ENCODE results near the gene SPCS3. TPM values are rescaled to one million over a fixed set of nuclear protein-coding genes. Genes with fewer than 3 reads are reported as not detected.

SPCS3 gene
- total RNA-seq (2021): 117 to 127 TPM (median 125 TPM) in 3 replicates
- percentile 97 among the genes with signal in this experiment for Bru-seq, nascent RNA
- long read RNA-seq, experiment 1, full-length matches to known transcripts: 141 of 191 reads
- long read RNA-seq, experiment 1, partial matches to known transcripts: 3 of 191 reads
- long read RNA-seq, experiment 1, other reads (novel, unspliced or antisense): 47 of 191 reads
- long read RNA-seq, experiment 2, full-length matches to known transcripts: 33 of 136 reads
- long read RNA-seq, experiment 2, partial matches to known transcripts: 0 of 136 reads
- long read RNA-seq, experiment 2, other reads (novel, unspliced or antisense): 103 of 136 reads
- long read RNA-seq, experiment 3, full-length matches to known transcripts: 31 of 33 reads
- long read RNA-seq, experiment 3, partial matches to known transcripts: 0 of 33 reads
- long read RNA-seq, experiment 3, other reads (novel, unspliced or antisense): 2 of 33 reads

DNA sequence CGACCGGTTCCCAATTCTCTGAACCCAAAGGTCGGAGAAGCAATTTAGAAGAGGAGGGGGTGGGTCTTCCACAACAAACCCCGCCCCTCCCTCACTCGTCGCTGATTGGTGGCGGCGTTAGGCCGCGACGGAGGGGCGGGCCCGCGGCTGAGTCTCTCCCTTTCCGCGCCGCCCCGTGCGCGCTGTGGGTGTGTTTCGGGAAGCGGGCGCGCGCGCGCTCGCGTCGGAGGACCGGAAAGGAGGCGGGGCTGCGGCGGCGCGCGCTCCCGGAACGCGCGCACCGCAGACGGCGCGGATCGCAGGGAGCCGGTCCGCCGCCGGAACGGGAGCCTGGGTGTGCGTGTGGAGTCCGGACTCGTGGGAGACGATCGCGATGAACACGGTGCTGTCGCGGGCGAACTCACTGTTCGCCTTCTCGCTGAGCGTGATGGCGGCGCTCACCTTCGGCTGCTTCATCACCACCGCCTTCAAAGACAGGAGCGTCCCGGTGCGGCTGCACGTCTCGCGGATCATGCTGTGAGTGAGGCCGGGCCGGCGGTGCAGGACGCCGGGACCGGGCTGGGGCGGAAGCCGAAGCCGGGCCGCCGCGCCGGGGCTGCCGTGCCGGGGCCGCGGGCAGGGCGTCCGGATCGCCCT lies at the start of gene SPCS3:
Gene SPCS3 (plus strand): TSS at position 263 of the 636 bp plus-strand sequence. CDS start 111 bp downstream, at position 374.
- peak within 1 kb of the TSS; percentile 96 for H3K27ac Mint-ChIP-seq
- peak; percentile 95 for DNase-seq (ENCODE audit: low spot score)
- peaks cover 38% of the 10 kb centered on the region for H3K4me1 Mint-ChIP-seq
- no peaks in the 10 kb centered on the region for H3K9me3 Mint-ChIP-seq
- ATAC-seq: peak; percentile 99
- no peaks in the 10 kb centered on the region for H3K36me3 Mint-ChIP-seq
- H3K4me3 Mint-ChIP-seq: peak within 1 kb of the TSS; percentile 89
- H3K27me3 Mint-ChIP-seq (ENCODE audit: low read depth): no peaks in the 10 kb centered on the region
- ChIA-PET CTCF (no interaction called here), POLR2A (no interaction called here)
- TF ChIP-seq, protein P1, sequence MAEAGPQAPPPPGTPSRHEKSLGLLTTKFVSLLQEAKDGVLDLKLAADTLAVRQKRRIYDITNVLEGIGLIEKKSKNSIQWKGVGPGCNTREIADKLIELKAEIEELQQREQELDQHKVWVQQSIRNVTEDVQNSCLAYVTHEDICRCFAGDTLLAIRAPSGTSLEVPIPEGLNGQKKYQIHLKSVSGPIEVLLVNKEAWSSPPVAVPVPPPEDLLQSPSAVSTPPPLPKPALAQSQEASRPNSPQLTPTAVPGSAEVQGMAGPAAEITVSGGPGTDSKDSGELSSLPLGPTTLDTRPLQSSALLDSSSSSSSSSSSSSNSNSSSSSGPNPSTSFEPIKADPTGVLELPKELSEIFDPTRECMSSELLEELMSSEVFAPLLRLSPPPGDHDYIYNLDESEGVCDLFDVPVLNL (CRISPR knock-in tag; IDR thresholded peaks at IDR 0.05; ENCODE audit: borderline replicate concordance, low read depth): no peak
- TF ChIP-seq OVOL2 (CRISPR knock-in tag; IDR thresholded peaks at IDR 0.05; ENCODE audit: borderline replicate concordance) (0 out of 2 replicates have a peak, but pooled peaks have one; percentile 60), MYBL2 (CRISPR knock-in tag; IDR thresholded peaks at IDR 0.05) (peak; percentile 52; the same call in 1 of the 2 replicates), ZNF232 (CRISPR knock-in tag; IDR thresholded peaks at IDR 0.05) (peak; percentile 55; the same call in 1 of the 2 replicates), ZNF263 (CRISPR knock-in tag; IDR thresholded peaks at IDR 0.05; ENCODE audit: low read depth) (0 out of 2 replicates have a peak, but pooled peaks have one; percentile 34), CBFB (CRISPR knock-in tag; IDR thresholded peaks at IDR 0.05; ENCODE audit: low read depth) (0 out of 2 replicates have a peak, but pooled peaks have one; percentile 26), SMAD3 (CRISPR knock-in tag; IDR thresholded peaks at IDR 0.05; ENCODE audit: borderline replicate concordance) (no peak; the same call in 1 of the 2 replicates), ESRRA (CRISPR knock-in tag; IDR thresholded peaks at IDR 0.05; ENCODE audit: borderline replicate concordance) (peak; percentile 80; the same call in 1 of the 2 replicates), TEAD1 (CRISPR knock-in tag; IDR thresholded peaks at IDR 0.05) (0 out of 2 replicates have a peak, but pooled peaks have one; percentile 12), NFYB (CRISPR knock-in tag; conservative IDR thresholded peaks at IDR 0.05; ENCODE audit: low read depth) (peak; percentile 72), FOXK1 (CRISPR knock-in tag; IDR thresholded peaks at IDR 0.05) (peak; percentile 77), RELA (CRISPR knock-in tag; IDR thresholded peaks at IDR 0.05; ENCODE audit: borderline replicate concordance) (peak; percentile 70; the same call in 1 of the 2 replicates), ELF4 (CRISPR knock-in tag; IDR thresholded peaks at IDR 0.05; ENCODE audit: low read depth) (no peak)
- TF ChIP-seq, protein P2, sequence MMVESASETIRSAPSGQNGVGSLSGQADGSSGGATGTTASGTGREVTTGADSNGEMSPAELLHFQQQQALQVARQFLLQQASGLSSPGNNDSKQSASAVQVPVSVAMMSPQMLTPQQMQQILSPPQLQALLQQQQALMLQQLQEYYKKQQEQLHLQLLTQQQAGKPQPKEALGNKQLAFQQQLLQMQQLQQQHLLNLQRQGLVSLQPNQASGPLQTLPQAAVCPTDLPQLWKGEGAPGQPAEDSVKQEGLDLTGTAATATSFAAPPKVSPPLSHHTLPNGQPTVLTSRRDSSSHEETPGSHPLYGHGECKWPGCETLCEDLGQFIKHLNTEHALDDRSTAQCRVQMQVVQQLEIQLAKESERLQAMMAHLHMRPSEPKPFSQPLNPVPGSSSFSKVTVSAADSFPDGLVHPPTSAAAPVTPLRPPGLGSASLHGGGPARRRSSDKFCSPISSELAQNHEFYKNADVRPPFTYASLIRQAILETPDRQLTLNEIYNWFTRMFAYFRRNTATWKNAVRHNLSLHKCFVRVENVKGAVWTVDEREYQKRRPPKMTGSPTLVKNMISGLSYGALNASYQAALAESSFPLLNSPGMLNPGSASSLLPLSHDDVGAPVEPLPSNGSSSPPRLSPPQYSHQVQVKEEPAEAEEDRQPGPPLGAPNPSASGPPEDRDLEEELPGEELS (CRISPR knock-in tag; IDR thresholded peaks at IDR 0.05): peak; percentile 91
- TF ChIP-seq, protein P3, sequence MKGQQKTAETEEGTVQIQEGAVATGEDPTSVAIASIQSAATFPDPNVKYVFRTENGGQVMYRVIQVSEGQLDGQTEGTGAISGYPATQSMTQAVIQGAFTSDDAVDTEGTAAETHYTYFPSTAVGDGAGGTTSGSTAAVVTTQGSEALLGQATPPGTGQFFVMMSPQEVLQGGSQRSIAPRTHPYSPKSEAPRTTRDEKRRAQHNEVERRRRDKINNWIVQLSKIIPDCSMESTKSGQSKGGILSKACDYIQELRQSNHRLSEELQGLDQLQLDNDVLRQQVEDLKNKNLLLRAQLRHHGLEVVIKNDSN (CRISPR knock-in tag; IDR thresholded peaks at IDR 0.05): no peak
- TF ChIP-seq, protein P4, sequence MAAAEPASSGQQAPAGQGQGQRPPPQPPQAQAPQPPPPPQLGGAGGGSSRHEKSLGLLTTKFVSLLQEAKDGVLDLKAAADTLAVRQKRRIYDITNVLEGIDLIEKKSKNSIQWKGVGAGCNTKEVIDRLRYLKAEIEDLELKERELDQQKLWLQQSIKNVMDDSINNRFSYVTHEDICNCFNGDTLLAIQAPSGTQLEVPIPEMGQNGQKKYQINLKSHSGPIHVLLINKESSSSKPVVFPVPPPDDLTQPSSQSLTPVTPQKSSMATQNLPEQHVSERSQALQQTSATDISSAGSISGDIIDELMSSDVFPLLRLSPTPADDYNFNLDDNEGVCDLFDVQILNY (CRISPR knock-in tag; IDR thresholded peaks at IDR 0.05): peak; percentile 47; the same call in 1 of the 2 replicates
- TF ChIP-seq, protein P5, sequence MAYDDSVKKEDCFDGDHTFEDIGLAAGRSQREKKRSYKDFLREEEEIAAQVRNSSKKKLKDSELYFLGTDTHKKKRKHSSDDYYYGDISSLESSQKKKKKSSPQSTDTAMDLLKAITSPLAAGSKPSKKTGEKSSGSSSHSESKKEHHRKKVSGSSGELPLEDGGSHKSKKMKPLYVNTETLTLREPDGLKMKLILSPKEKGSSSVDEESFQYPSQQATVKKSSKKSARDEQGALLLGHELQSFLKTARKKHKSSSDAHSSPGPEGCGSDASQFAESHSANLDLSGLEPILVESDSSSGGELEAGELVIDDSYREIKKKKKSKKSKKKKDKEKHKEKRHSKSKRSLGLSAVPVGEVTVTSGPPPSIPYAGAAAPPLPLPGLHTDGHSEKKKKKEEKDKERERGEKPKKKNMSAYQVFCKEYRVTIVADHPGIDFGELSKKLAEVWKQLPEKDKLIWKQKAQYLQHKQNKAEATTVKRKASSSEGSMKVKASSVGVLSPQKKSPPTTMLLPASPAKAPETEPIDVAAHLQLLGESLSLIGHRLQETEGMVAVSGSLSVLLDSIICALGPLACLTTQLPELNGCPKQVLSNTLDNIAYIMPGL (CRISPR knock-in tag; IDR thresholded peaks at IDR 0.05): peak; percentile 57
- TF ChIP-seq, protein P6, sequence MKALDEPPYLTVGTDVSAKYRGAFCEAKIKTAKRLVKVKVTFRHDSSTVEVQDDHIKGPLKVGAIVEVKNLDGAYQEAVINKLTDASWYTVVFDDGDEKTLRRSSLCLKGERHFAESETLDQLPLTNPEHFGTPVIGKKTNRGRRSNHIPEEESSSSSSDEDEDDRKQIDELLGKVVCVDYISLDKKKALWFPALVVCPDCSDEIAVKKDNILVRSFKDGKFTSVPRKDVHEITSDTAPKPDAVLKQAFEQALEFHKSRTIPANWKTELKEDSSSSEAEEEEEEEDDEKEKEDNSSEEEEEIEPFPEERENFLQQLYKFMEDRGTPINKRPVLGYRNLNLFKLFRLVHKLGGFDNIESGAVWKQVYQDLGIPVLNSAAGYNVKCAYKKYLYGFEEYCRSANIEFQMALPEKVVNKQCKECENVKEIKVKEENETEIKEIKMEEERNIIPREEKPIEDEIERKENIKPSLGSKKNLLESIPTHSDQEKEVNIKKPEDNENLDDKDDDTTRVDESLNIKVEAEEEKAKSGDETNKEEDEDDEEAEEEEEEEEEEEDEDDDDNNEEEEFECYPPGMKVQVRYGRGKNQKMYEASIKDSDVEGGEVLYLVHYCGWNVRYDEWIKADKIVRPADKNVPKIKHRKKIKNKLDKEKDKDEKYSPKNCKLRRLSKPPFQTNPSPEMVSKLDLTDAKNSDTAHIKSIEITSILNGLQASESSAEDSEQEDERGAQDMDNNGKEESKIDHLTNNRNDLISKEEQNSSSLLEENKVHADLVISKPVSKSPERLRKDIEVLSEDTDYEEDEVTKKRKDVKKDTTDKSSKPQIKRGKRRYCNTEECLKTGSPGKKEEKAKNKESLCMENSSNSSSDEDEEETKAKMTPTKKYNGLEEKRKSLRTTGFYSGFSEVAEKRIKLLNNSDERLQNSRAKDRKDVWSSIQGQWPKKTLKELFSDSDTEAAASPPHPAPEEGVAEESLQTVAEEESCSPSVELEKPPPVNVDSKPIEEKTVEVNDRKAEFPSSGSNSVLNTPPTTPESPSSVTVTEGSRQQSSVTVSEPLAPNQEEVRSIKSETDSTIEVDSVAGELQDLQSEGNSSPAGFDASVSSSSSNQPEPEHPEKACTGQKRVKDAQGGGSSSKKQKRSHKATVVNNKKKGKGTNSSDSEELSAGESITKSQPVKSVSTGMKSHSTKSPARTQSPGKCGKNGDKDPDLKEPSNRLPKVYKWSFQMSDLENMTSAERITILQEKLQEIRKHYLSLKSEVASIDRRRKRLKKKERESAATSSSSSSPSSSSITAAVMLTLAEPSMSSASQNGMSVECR (CRISPR knock-in tag; IDR thresholded peaks at IDR 0.05; ENCODE audit: borderline replicate concordance): peak; percentile 22; the same call in 1 of the 2 replicates
- TF ChIP-seq, protein P7, sequence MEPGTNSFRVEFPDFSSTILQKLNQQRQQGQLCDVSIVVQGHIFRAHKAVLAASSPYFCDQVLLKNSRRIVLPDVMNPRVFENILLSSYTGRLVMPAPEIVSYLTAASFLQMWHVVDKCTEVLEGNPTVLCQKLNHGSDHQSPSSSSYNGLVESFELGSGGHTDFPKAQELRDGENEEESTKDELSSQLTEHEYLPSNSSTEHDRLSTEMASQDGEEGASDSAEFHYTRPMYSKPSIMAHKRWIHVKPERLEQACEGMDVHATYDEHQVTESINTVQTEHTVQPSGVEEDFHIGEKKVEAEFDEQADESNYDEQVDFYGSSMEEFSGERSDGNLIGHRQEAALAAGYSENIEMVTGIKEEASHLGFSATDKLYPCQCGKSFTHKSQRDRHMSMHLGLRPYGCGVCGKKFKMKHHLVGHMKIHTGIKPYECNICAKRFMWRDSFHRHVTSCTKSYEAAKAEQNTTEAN (CRISPR knock-in tag; IDR thresholded peaks at IDR 0.05): 0 out of 2 replicates have a peak, but pooled peaks have one; percentile 34
- TF ChIP-seq, protein P8, sequence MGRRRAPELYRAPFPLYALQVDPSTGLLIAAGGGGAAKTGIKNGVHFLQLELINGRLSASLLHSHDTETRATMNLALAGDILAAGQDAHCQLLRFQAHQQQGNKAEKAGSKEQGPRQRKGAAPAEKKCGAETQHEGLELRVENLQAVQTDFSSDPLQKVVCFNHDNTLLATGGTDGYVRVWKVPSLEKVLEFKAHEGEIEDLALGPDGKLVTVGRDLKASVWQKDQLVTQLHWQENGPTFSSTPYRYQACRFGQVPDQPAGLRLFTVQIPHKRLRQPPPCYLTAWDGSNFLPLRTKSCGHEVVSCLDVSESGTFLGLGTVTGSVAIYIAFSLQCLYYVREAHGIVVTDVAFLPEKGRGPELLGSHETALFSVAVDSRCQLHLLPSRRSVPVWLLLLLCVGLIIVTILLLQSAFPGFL (CRISPR knock-in tag; IDR thresholded peaks at IDR 0.05; ENCODE audit: borderline replicate concordance): no peak

All from WTC11 (cell line).